Neural cell (in vitro differentiated cells): ENCODE results near the gene HPS1. TPM values are rescaled to one million over a fixed set of nuclear protein-coding genes. Genes with fewer than 3 reads are reported as not detected.

Source experiments
- H2AFZ ChIP-seq: fragments of 200-600, 300-800 bp; sonication (generic), shearing (Covaris generic); 2 replicates; pipeline ENCODE4 v1.6.0; 2014; ENCODE audit warnings: low read depth, mild to moderate bottlenecking, antibody characterized with exemption, low read length, moderate library complexity
- H3F3A ChIP-seq: fragments of 200-600 bp; shearing (Covaris generic); 2 replicates; pipeline ENCODE4 v1.6.1; 2016; ENCODE audit warnings: mild to moderate bottlenecking, moderate library complexity, mixed read lengths, antibody characterized with exemption, low read length; ENCODE audit not compliant: insufficient read depth, poor library complexity, severe bottlenecking
- H3K27ac ChIP-seq: fragments of 200-600, 300-800 bp; sonication (generic), shearing (Covaris generic); 2 replicates; pipeline ENCODE4 v1.5.1; 2014; ENCODE audit warnings: mild to moderate bottlenecking, low read length, moderate library complexity
- H3K27me3 ChIP-seq: fragments of 300-800, 200-600 bp; sonication (generic), shearing (Covaris generic); 2 replicates; pipeline ENCODE4 v1.6.0; 2014; ENCODE audit warnings: mild to moderate bottlenecking, low read depth, low read length, moderate library complexity; ENCODE audit not compliant: insufficient read depth
- H3K36me3 ChIP-seq: fragments of 300-800, 200-600 bp; sonication (generic), shearing (Covaris generic); 2 replicates; pipeline ENCODE4 v1.5.1; 2014; ENCODE audit warnings: mild to moderate bottlenecking, antibody characterized with exemption, low read length, moderate library complexity; ENCODE audit not compliant: insufficient read depth
- H3K4me2 ChIP-seq: fragments of 300-800, 200-600 bp; sonication (generic), shearing (Covaris generic); 2 replicates; pipeline ENCODE4 v1.6.0; 2014; ENCODE audit warnings: mild to moderate bottlenecking, low read length
- H3K4me3 ChIP-seq: fragments of 300-800, 200-600 bp; sonication (generic), shearing (Covaris generic); 2 replicates; pipeline ENCODE4 v1.5.1; 2014; ENCODE audit warnings: mild to moderate bottlenecking, low read length, moderate library complexity
- H3K79me2 ChIP-seq: fragments of 200-600 bp; shearing (Covaris generic); replicated peaks from 2 replicates; pipeline ENCODE4 v1.6.0; 2014; ENCODE audit warnings: mild to moderate bottlenecking, low read length, moderate library complexity; ENCODE audit not compliant: insufficient read depth
- H3K9ac ChIP-seq: fragments of 300-800, 200-600 bp; sonication (generic), shearing (Covaris generic); 2 replicates; pipeline ENCODE4 v1.6.1; 2016; ENCODE audit warnings: mild to moderate bottlenecking, low read length, mixed read lengths
- H3K9me2 ChIP-seq: fragments of 200-600 bp; shearing (Covaris generic); 2 replicates; pipeline ENCODE4 v1.6.1; 2016; ENCODE audit warnings: mild to moderate bottlenecking, low read length, mixed read lengths; ENCODE audit not compliant: insufficient read depth
- H3K9me3 ChIP-seq: fragments of 200-600, 300-800 bp; sonication (generic), shearing (Covaris generic); 2 replicates; pipeline ENCODE4 v1.6.1; 2016; ENCODE audit warnings: mild to moderate bottlenecking, mixed run types, low read length, moderate library complexity, mixed read lengths
- H4K20me1 ChIP-seq: fragments of 200-600 bp; shearing (Covaris generic); 2 replicates; pipeline ENCODE4 v1.6.1; 2016; ENCODE audit warnings: mild to moderate bottlenecking, mixed run types; ENCODE audit not compliant: insufficient read depth
- CTCF ChIP-seq: fragments of 450-650 bp; IDR thresholded peaks from 2 replicates; pipeline ENCODE4 v1.5.1; 2014; ENCODE audit warnings: antibody characterized with exemption, mild to moderate bottlenecking, moderate library complexity; ENCODE audit not compliant: poor library complexity, severe bottlenecking
- EP300 ChIP-seq: fragments of 450-650 bp; conservative IDR thresholded peaks from 2 replicates; pipeline ENCODE4 v1.6.1; 2014; ENCODE audit warnings: antibody characterized with exemption, mild to moderate bottlenecking, moderate library complexity; ENCODE audit not compliant: poor library complexity, severe bottlenecking
- EZH2 ChIP-seq: fragments of 200-600, 300-800 bp; shearing (Covaris generic), sonication (generic); IDR thresholded peaks from 2 replicates; pipeline ENCODE4 v1.6.1; 2014; ENCODE audit warnings: antibody characterized with exemption, low read length, borderline replicate concordance, mild to moderate bottlenecking; ENCODE audit not compliant: insufficient read depth, poor library complexity, severe bottlenecking
- MXI1 ChIP-seq: fragments of 450-650 bp; conservative IDR thresholded peaks from 2 replicates; pipeline ENCODE4 v1.6.1; 2014; ENCODE audit warnings: antibody characterized with exemption, mild to moderate bottlenecking; ENCODE audit not compliant: poor library complexity, severe bottlenecking
- POLR2AphosphoS5 ChIP-seq: IDR thresholded peaks from 2 replicates; pipeline ENCODE4 v1.6.1; 2012
- RAD21 ChIP-seq: fragments of 450-650 bp; conservative IDR thresholded peaks from 2 replicates; pipeline ENCODE4 v1.6.1; 2014; ENCODE audit warnings: antibody characterized with exemption, mild to moderate bottlenecking, moderate library complexity
- REST ChIP-seq: IDR thresholded peaks from 2 replicates; pipeline ENCODE4 v1.6.1; 2012; ENCODE audit warnings: borderline replicate concordance
- SMC3 ChIP-seq: fragments of 450-650 bp; conservative IDR thresholded peaks from 2 replicates; pipeline ENCODE4 v1.6.1; 2014; ENCODE audit warnings: antibody characterized with exemption, mild to moderate bottlenecking, moderate library complexity; ENCODE audit not compliant: poor library complexity
- TAF1 ChIP-seq: IDR thresholded peaks from 2 replicates; pipeline ENCODE4 v1.6.1; 2012; ENCODE audit warnings: low read depth
- polyA plus RNA-seq: library from polyadenylated mRNA; depleted of rRNA; stranded (reverse); fragments of >200 nt; gene quantifications from 2 replicates; pipeline ENCODE4 v1.2.3, GENCODE V29; 2014

Gene HPS1
- polyA plus RNA-seq, 1 donor from 2014 or later = 1.4 TPM

GRCh38 chr10:98436704-98437103 lies 10.0 kb downstream of the HPS1 start:
- Histone ChIP-seq H3F3A (no peaks in the 10 kb centered on the region), H3K9me3 (no peaks in the 10 kb centered on the region), H3K9ac (no peak overlapping the region), H3K27me3 (no peaks in the 10 kb centered on the region), H3K4me2 (no peak overlapping the region), H3K36me3 (no peaks in the 10 kb centered on the region), H3K4me3 (no peak overlapping the region), H3K27ac (no peak overlapping the region), H2AFZ (no peak overlapping the region), H3K9me2 (no peaks in the 10 kb centered on the region), H4K20me1 (no peaks in the 10 kb centered on the region), H3K79me2 (no peaks in the 10 kb centered on the region)
- TF ChIP-seq REST = no peak

GRCh38 chr10:98435178-98435577 lies 11.6 kb downstream of the HPS1 start:
- Histone ChIP-seq H2AFZ (no peak overlapping the region), H3K27me3 (no peaks in the 10 kb centered on the region), H3K79me2 (no peaks in the 10 kb centered on the region), H3F3A (no peaks in the 10 kb centered on the region), H4K20me1 (no peaks in the 10 kb centered on the region), H3K9ac (no peak overlapping the region), H3K4me3 (no peak overlapping the region), H3K36me3 (no peaks in the 10 kb centered on the region), H3K9me3 (no peaks in the 10 kb centered on the region), H3K4me2 (no peak overlapping the region), H3K9me2 (no peaks in the 10 kb centered on the region), H3K27ac (no peak overlapping the region)
- TF ChIP-seq MXI1 (no peak), POLR2AphosphoS5 (no peak), SMC3 (no peak), TAF1 (no peak), EP300 (no peak), CTCF (no peak), RAD21 (no peak), REST (no peak), EZH2 (no peak)
